KMS-11 (cell line): ENCODE data around the gene MCIDAS.

Experiments used
- H2AFZ ChIP-seq: fragments of 200-600 bp; sonication (generic); 2 replicates; pipeline ENCODE4 v1.6.1; 2016; ENCODE audit warnings: antibody characterized with exemption, mixed run types, low read depth
- H3K27ac ChIP-seq: fragments of 200-600 bp; sonication (generic); 2 replicates; pipeline ENCODE4 v1.6.1; 2016; ENCODE audit warnings: mild to moderate bottlenecking, mixed run types
- H3K27me3 ChIP-seq: fragments of 200-600 bp; sonication (generic); 2 replicates; pipeline ENCODE4 v1.6.1; 2017; ENCODE audit warnings: mild to moderate bottlenecking, low read depth, mixed run types, moderate library complexity; ENCODE audit not compliant: insufficient read depth
- H3K36me3 ChIP-seq: fragments of 200-600 bp; sonication (generic); 2 replicates; pipeline ENCODE4 v1.6.1; 2017; ENCODE audit warnings: mild to moderate bottlenecking, mixed run types; ENCODE audit not compliant: insufficient read depth
- H3K4me1 ChIP-seq: fragments of 200-600 bp; sonication (generic); 2 replicates; pipeline ENCODE4 v1.6.1; 2016; ENCODE audit warnings: mild to moderate bottlenecking, low read depth, mixed run types; ENCODE audit not compliant: poor library complexity, severe bottlenecking
- H3K4me2 ChIP-seq: fragments of 200-600 bp; sonication (generic); 2 replicates; pipeline ENCODE4 v1.7.0; 2016; ENCODE audit warnings: mild to moderate bottlenecking, mixed run types
- H3K4me3 ChIP-seq: fragments of 200-600 bp; sonication (generic); IDR thresholded peaks from 2 replicates; pipeline ENCODE4 v1.6.1; 2017; ENCODE audit warnings: low read depth, low read length, mixed read lengths; ENCODE audit not compliant: insufficient read depth
- H3K79me2 ChIP-seq: fragments of 200-600 bp; sonication (generic); 2 replicates; pipeline ENCODE4 v1.6.1; 2016; ENCODE audit warnings: low read depth, mixed run types; ENCODE audit not compliant: insufficient read depth
- H3K9ac ChIP-seq: fragments of 200-600 bp; sonication (generic); 2 replicates; pipeline ENCODE4 v1.6.1; 2016; ENCODE audit warnings: mild to moderate bottlenecking, mixed run types
- H4K20me1 ChIP-seq: fragments of 200-600 bp; sonication (generic); 2 replicates; pipeline ENCODE4 v1.6.1; 2016; ENCODE audit warnings: mild to moderate bottlenecking, mixed run types; ENCODE audit not compliant: insufficient read depth
- CTCF ChIP-seq: fragments of 200-600 bp; sonication (generic); conservative IDR thresholded peaks from 2 replicates; pipeline ENCODE4 v1.6.1; 2017; ENCODE audit warnings: low read depth, mild to moderate bottlenecking, antibody characterized with exemption, low read length, moderate library complexity, mixed read lengths

MCIDAS gene

GRCh38 chr5:55219770-55220169, 7.3 kb downstream of the MCIDAS start:
- H3K36me3 ChIP-seq = no peaks in the 10 kb centered on the region
- H4K20me1 ChIP-seq = no peaks in the 10 kb centered on the region
- H3K79me2 ChIP-seq = no peaks in the 10 kb centered on the region
- H3K4me1 ChIP-seq = no peaks in the 10 kb centered on the region
- H3K27ac ChIP-seq = no peak overlapping the region
- H3K4me2 ChIP-seq = no peak overlapping the region
- H3K9ac ChIP-seq = no peak overlapping the region
- no peaks in the 10 kb centered on the region for H3K27me3 ChIP-seq
- H3K4me3 ChIP-seq = no peak overlapping the region
- no peak overlapping the region for H2AFZ ChIP-seq
- no peak for TF ChIP-seq CTCF

GRCh38 chr5:55218967-55219366, 8.1 kb downstream of the MCIDAS start:
- no peak overlapping the region for H3K9ac ChIP-seq
- no peaks in the 10 kb centered on the region for H3K79me2 ChIP-seq
- H3K27ac ChIP-seq = no peak overlapping the region
- no peak overlapping the region for H2AFZ ChIP-seq
- H3K36me3 ChIP-seq = no peaks in the 10 kb centered on the region
- no peaks in the 10 kb centered on the region for H4K20me1 ChIP-seq
- no peak overlapping the region for H3K4me3 ChIP-seq
- TF ChIP-seq CTCF = no peak
- no peak overlapping the region for H3K4me2 ChIP-seq
- no peaks in the 10 kb centered on the region for H3K27me3 ChIP-seq
- H3K4me1 ChIP-seq = no peaks in the 10 kb centered on the region

- Histone ChIP-seq H2AFZ (no peak overlapping the region), H3K4me1 (peaks cover 7% of the 10 kb centered on the region), H4K20me1 (no peaks in the 10 kb centered on the region), H3K4me2 (no peak overlapping the region), H3K27me3 (no peaks in the 10 kb centered on the region), H3K9ac (no peak overlapping the region), H3K27ac (no peak overlapping the region), H3K79me2 (no peaks in the 10 kb centered on the region), H3K36me3 (no peaks in the 10 kb centered on the region), H3K4me3 (no peak overlapping the region)
- no peak for TF ChIP-seq CTCF
Observed at GRCh38 chr5:55211184-55211874, 15.8 kb downstream of the MCIDAS start.

GRCh38 chr5:55205001-55205400, 22.1 kb downstream of the MCIDAS start:
- Histone ChIP-seq H4K20me1 (no peaks in the 10 kb centered on the region), H3K4me3 (no peak overlapping the region), H2AFZ (no peak overlapping the region), H3K4me1 (peaks cover 7% of the 10 kb centered on the region), H3K4me2 (no peak overlapping the region), H3K27ac (no peak overlapping the region), H3K36me3 (no peaks in the 10 kb centered on the region), H3K9ac (no peak overlapping the region), H3K27me3 (no peaks in the 10 kb centered on the region), H3K79me2 (no peaks in the 10 kb centered on the region)
- TF ChIP-seq CTCF = no peak
